Neural cell (in vitro differentiated cells): Measurements from ENCODE around the gene AMN1.
"Not testable (repeated sequence)": the region's sequence is repeated elsewhere in the genome, so short reads cannot be mapped to it uniquely, and the experiment has no call there.

Source experiments
- EP300 ChIP-seq: fragments of 450-650 bp; conservative IDR thresholded peaks from 2 replicates; pipeline ENCODE4 v1.6.1; 2014; ENCODE audit warnings: antibody characterized with exemption, mild to moderate bottlenecking, moderate library complexity; ENCODE audit not compliant: poor library complexity, severe bottlenecking
- EZH2 ChIP-seq: fragments of 200-600, 300-800 bp; shearing (Covaris generic), sonication (generic); IDR thresholded peaks from 2 replicates; pipeline ENCODE4 v1.6.1; 2014; ENCODE audit warnings: antibody characterized with exemption, low read length, borderline replicate concordance, mild to moderate bottlenecking; ENCODE audit not compliant: insufficient read depth, poor library complexity, severe bottlenecking
- TF ChIP-seq, protein P1 (sequence below): fragments of 450-650 bp; IDR thresholded peaks from 2 replicates; pipeline ENCODE4 v1.5.1; 2014; ENCODE audit warnings: antibody characterized with exemption, mild to moderate bottlenecking, moderate library complexity; ENCODE audit not compliant: poor library complexity, severe bottlenecking

DNA sequence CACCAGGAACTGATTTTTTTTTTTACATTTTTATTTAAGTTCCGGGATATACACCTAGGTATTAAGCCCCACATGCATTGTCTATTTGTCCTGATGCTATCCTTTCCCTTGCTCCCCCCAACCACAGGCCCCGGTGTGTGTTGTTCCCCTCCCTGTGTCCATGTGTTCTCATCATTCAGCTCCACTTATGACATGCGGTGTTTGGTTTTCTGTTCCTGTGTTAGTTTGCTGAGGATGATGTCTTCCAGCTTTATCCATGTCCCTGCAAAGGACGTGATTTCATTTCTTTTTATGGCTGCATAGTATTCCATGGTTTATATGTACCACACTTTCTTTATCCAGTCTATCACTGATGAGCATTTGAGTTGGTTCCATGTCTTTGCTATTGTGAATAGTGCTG is 11.8 kb downstream of the AMN1 start:
- TF ChIP-seq, protein P1, sequence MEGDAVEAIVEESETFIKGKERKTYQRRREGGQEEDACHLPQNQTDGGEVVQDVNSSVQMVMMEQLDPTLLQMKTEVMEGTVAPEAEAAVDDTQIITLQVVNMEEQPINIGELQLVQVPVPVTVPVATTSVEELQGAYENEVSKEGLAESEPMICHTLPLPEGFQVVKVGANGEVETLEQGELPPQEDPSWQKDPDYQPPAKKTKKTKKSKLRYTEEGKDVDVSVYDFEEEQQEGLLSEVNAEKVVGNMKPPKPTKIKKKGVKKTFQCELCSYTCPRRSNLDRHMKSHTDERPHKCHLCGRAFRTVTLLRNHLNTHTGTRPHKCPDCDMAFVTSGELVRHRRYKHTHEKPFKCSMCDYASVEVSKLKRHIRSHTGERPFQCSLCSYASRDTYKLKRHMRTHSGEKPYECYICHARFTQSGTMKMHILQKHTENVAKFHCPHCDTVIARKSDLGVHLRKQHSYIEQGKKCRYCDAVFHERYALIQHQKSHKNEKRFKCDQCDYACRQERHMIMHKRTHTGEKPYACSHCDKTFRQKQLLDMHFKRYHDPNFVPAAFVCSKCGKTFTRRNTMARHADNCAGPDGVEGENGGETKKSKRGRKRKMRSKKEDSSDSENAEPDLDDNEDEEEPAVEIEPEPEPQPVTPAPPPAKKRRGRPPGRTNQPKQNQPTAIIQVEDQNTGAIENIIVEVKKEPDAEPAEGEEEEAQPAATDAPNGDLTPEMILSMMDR, result not testable (repeated sequence)
- not testable (repeated sequence) for TF ChIP-seq EP300, EZH2
